KG1 (cell line): ENCODE data around the gene MIX23.
A peak's percentile ranks its signal among the peaks of the same experiment; 100 is the strongest.
"Not testable (repeated sequence)": the region's sequence is repeated elsewhere in the genome, so short reads cannot be mapped to it uniquely, and the experiment has no call there.

Experiments
- DNase-seq: peaks from one replicate; lab custom pipeline; 2025; lab: John Stamatoyannopoulos, UW

Gene MIX23

GRCh38 chr3:122392868-122393844, 10.1 kb upstream of the MIX23 start:
- peak; percentile 14 for DNase-seq

- no peak for DNase-seq
These were observed 8.8 kb upstream of the MIX23 start for GRCh38 chr3:122391681-122392446.

GRCh38 chr3:122390665-122391064, 7.6 kb upstream of the MIX23 start:
- no peak for DNase-seq

GRCh38 chr3:122389892-122390291, 6.9 kb upstream of the MIX23 start:
- DNase-seq = no peak

GRCh38 chr3:122389197-122389596, 6.2 kb upstream of the MIX23 start:
- no peak for DNase-seq

- no peak for DNase-seq
These were observed 4.7 kb upstream of the MIX23 start for GRCh38 chr3:122387709-122388108.

- DNase-seq = peak; percentile 91
These were observed 1.0 kb upstream of the MIX23 start, which contains the start of gene FAM162A for GRCh38 chr3:122383771-122384697. Gene FAM162A (plus strand): TSS chr3:122384182. CDS start chr3:122384266, 84 bp downstream.

- DNase-seq = no peak
These were observed 5.1 kb downstream of the MIX23 start for GRCh38 chr3:122377975-122378374.

- DNase-seq = no peak
These were observed 9.0 kb downstream of the MIX23 start for GRCh38 chr3:122374034-122374433.

- no peak for DNase-seq
These were observed 16.7 kb downstream of the MIX23 start for GRCh38 chr3:122366379-122366749.

- DNase-seq = not testable (repeated sequence)
These were observed 17.3 kb downstream of the MIX23 start for GRCh38 chr3:122365582-122366378.

- DNase-seq = no peak
These were observed 18.0 kb downstream of the MIX23 start for GRCh38 chr3:122365073-122365472.

GRCh38 chr3:122364490-122364889, 18.5 kb downstream of the MIX23 start:
- DNase-seq = no peak

- no peak for DNase-seq
These were observed 21.0 kb downstream of the MIX23 start for GRCh38 chr3:122362026-122362425.

GRCh38 chr3:122358703-122359032, 24.4 kb downstream of the MIX23 start:
- no peak for DNase-seq

- DNase-seq = no peak
These were observed 25.0 kb downstream of the MIX23 start for GRCh38 chr3:122357828-122358702.

- DNase-seq = no peak
These were observed 26.6 kb downstream of the MIX23 start for GRCh38 chr3:122356402-122356801.

- DNase-seq = no peak
These were observed 27.4 kb downstream of the MIX23 start for GRCh38 chr3:122355612-122356011.

GRCh38 chr3:122353893-122354401, 29.1 kb downstream of the MIX23 start:
- no peak for DNase-seq

- DNase-seq = no peak
These were observed 29.8 kb downstream of the MIX23 start for GRCh38 chr3:122353215-122353614.
